ENCODE measurements around the gene BEGAIN.

The BEGAIN gene

GRCh38 chr14:100615736-100616695, 28.8 kb upstream of the BEGAIN start:
- DNase-seq (ENCODE audit: low spot score), result no peak

GRCh38 chr14:100614803-100615202, 27.6 kb upstream of the BEGAIN start:
- DNase-seq (ENCODE audit: low spot score), result no peak

DNA sequence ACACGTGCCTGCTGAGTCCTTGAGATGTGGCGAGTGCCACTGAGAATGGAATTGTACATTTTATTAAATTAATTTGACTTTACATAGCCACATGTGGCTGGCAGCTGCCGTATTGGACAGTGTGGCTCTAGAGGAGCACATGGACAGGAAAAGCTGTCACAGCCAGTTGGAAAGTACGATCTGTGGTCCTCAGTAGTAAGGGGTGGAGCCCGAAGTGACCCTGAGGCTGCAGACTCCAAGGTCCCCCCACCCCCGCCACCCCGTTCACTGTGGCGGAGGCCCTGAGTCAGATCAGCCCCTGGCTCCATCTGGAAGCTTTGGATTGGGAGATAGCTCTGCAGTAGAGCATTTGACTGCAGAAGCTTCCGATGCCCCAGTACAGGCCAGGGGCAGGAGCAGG, 25.8 kb upstream of the BEGAIN start:
- DNase-seq (ENCODE audit: low spot score), result no peak

DNA sequence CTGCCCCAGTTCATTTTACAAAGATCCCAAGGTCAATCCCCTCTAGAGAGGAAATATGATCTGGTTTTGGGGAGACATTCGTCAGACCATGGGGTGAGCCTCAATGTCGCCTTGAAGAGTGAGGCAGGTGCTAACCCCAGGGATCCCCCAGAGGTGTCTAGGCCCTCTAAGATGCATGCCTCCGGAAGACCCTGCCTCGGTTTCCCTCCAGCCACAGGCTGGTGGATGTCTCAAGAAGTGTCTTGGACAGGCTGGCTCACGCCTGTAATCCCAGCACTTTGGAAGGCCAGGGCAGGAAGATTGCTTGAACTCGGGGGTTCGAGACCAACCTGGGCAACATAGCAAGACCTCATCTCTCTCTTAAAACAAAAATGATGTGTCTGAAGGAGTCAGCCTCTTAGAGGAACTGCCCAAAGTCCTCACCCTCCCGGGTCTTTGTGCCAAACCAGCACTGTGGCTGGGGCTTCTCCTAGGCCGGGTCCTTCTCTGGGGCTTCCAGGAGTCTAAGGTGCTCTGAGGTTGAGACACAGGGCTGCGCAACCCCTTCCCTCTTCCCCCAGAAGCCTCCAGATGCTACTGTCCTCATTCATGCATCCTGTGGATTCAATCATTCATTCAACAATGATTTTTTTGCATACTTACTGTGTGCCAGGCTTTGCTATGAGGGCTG, 24.7 kb upstream of the BEGAIN start:
- no peak for DNase-seq (ENCODE audit: low spot score)

GRCh38 chr14:100610511-100611217, 23.4 kb upstream of the BEGAIN start:
- DNase-seq (ENCODE audit: low spot score), result no peak

DNA sequence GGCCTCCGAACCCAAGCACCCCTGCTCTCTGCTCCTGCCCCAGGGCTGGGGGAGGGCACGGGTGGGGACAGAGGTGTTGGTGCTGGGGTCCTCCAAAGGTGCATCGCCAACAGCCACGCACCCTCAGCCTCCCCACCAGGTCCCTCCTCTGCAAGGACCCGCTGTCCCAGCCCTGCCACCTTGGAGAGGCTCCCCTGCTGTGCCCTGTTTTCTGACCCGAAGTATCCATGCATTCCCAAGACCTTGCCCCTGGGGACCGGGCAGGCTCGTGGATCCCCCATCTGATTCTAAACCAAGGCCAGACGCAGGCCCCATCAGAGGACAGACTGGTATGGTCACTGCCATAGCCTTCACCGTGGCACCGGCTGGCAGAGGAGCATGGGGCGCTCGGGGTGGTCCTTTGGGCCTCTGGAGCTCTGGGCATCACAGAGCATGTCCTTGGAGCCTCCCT, 22.7 kb upstream of the BEGAIN start:
- DNase-seq (ENCODE audit: low spot score), result no peak

DNA sequence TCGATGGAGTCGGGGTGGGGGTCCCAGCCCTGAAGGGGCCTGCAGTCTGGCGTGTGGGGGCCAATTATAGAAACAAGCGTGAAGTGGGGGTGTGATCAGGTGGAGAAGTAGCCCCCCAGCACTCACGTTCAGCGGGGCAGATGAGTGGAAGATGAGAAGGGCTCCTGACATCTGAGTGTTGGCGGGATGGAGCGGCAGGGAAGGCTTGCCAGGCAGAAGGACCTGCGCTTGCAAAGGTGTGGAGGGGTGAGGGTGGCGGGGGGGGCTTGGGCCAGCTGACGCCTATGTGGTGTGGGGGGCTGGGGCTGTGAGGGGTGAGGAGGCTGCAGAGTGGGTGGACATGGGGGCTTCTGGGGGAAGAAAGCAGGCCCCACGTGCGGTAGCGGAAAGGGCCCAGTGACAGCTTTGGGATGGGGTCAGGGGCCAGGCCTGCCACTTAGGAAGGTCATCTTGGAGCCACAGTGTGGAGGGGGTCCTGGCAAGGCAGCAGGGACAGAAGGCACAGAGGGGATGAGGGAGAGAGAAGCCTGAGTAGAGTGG, 22.2 kb upstream of the BEGAIN start:
- DNase-seq (ENCODE audit: low spot score), result no peak

- no peak for DNase-seq (ENCODE audit: low spot score)
Measured at GRCh38 chr14:100608586-100609330, 21.5 kb upstream of the BEGAIN start.

- DNase-seq (ENCODE audit: low spot score), result no peak
Measured at GRCh38 chr14:100608064-100608463, 20.8 kb upstream of the BEGAIN start.

DNA sequence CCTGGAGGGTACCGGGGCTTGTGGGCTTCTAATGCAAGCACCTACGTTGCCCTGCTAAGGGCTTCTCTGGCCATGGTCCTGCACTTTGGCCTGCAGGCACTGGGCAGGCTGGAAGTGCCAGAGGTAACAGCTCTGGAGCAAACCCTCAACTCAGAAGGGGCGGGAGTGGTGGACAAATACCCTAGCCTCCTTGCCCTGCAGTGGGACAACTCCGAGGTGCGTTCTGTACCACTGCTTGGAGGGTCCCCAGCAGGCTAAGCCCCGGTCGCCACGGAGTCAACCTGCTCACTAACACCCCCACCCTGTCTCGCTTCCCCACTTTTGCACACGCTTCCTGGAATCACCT, 20.4 kb upstream of the BEGAIN start:
- no peak for DNase-seq (ENCODE audit: low spot score)

- no peak for DNase-seq (ENCODE audit: low spot score)
Measured at GRCh38 chr14:100606687-100607610, 19.7 kb upstream of the BEGAIN start.

DNA sequence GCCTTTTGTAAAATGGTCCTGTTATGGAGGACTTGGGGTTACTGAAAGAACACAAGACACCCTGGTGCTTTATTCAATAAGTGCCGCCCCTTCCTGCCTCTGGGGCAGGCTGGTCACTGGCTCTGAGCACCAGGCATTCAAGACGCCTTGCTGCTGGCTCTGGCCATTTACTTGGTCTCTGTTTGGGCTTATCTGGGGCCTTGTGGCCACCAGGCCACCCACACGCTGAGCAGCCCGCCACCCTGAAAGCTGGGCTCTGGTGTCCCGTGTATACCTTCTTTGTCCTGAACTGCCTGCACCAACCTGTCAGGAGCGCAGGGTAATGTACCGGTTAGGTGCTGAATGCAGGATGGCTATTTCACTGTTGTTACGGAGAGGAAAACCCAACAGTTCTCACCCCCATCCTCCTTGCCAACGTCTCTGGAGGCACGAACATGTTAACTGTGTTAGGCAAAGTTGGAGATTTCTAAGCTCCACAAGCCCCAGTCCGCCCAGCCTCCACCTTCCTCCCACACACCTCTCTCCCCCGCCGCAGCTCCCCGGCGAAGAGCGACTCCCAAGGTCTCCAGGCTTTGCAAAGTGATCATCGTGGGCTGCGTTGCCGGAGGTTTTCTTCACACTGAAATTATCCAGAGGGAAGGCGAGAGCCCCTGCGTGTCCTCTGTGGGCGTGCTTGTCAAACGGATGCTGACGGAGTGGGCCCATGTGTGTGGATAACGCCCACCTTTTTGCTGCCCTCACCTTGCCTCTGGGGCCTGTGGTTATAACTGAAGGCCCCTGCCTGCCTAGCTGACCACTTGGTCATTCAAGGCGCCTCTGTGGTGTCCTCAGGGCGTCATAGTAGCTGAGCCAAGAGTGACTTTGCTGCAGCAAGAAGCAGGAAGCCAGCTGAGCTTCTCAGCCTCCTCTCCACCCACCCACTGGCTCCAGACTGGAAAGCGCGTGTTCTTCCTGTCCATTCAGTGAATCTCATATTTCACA, 18.8 kb upstream of the BEGAIN start:
- DNase-seq (ENCODE audit: low spot score), result no peak

GRCh38 chr14:100605230-100605629, 18.0 kb upstream of the BEGAIN start:
- no peak for DNase-seq (ENCODE audit: low spot score)

- no peak for DNase-seq (ENCODE audit: low spot score)
Measured at GRCh38 chr14:100604709-100605108, 17.5 kb upstream of the BEGAIN start.

- DNase-seq (ENCODE audit: low spot score), result no peak
Measured at GRCh38 chr14:100604121-100604501, 16.9 kb upstream of the BEGAIN start.

- no peak for DNase-seq (ENCODE audit: low spot score)
Measured at GRCh38 chr14:100603341-100604120, 16.3 kb upstream of the BEGAIN start.

DNA sequence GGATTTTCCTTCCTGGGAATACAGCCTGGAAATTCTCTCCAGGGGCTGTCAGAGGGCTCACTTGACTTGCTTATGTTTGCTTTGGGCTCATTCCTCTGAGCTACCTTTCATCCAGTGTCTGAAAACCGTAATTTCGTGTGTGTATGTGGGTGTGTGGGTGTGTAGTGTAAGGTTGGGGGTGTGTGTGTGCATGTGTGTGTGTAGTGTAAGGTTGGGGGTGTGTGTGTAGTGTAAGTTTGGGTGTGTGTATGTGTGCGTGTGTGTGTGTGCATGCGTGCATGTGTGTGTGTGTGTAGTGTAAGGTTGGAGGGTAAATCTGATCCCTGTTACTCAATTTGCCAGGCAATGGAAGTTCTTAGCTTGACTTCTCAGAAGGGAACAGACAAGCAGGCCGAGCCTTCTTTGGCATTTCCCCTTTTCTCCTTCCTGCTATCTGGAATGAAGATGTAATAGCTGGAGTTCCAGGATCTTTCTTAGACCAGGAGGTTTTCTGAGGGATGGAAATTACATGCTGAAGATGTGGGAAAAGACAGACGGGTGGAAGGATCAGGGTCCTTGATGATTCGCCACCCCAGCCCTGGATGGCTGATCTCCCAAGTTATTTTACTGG, 15.5 kb upstream of the BEGAIN start:
- DNase-seq (ENCODE audit: low spot score), result no peak

DNA sequence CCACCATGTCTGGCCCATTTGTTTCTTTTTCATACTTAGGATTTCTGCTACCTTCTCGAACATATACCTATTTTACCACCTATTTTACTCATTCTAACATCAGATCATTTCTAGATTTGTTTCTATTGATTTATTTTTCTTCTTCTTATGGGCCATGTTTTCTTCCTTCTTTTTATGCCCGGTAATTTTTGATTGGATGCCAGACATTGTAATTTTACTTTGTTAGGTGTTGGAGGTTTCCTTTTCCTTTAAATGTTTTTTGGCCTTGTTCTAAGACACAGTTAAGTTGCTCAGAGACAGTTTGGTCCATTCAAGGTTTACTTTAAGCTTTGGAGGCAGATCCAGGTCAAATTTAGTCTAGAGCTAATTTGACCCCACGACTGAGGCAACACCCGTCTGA, 14.7 kb upstream of the BEGAIN start:
- no peak for DNase-seq (ENCODE audit: low spot score)
